Heart right ventricle (tissue), 16 donors: ENCODE data around the gene TRERF1. TPM values are rescaled to one million over a fixed set of nuclear protein-coding genes. Genes with fewer than 3 reads are reported as not detected.

Source experiments
- ATAC-seq, 8 donors: fragments of 200-7000 bp; cut with Tn5 transposase; one replicate each; pipeline ENCODE4 v1.9.1; 2020; ENCODE audit warnings: mild to moderate bottlenecking in 8 of 8, moderate library complexity in 8 of 8, moderate number of reproducible peaks in 1 of 8
- DNase-seq, 2 donors: peaks; one replicate each; pipeline ENCODE4 v3.0.0-alpha.2; 2020
- H3K27ac ChIP-seq, 10 donors: fragments of 200-600 bp; sonication (generic) in 2 of 10; one replicate each; pipeline versions ENCODE4 v1.5.0 to v1.8.0; 2020 to 2022; ENCODE audit warnings: mild to moderate bottlenecking in 3 of 10
- H3K27me3 ChIP-seq, 7 donors: fragments of 200-600 bp; one replicate each; pipeline ENCODE4 v1.8.0; 2021 to 2022; ENCODE audit warnings: mild to moderate bottlenecking in 2 of 7
- H3K36me3 ChIP-seq, 9 donors: fragments of 200-600 bp; sonication (generic) in 1 of 9; one replicate each; pipeline versions ENCODE4 v1.5.0 to v1.8.0; 2020 to 2022; ENCODE audit warnings: mild to moderate bottlenecking in 2 of 9
- H3K4me1 ChIP-seq, 9 donors: fragments of 200-600 bp; sonication (generic) in 1 of 9; one replicate each; pipeline versions ENCODE4 v1.5.0 to v1.8.0; 2020 to 2022; ENCODE audit warnings: mild to moderate bottlenecking in 4 of 9
- H3K4me3 ChIP-seq, 10 donors: fragments of 200-600 bp; sonication (generic) in 2 of 10; one replicate each; pipeline versions ENCODE4 v1.5.0 to v1.8.0; 2020 to 2022; ENCODE audit warnings: mild to moderate bottlenecking in 7 of 10, moderate library complexity in 2 of 10
- H3K9me3 ChIP-seq, 11 donors: fragments of 200-600 bp in 10 of 11; sonication (generic) in 2 of 11; one replicate each; pipeline versions ENCODE4 v1.5.0 to v1.8.0; 2013 to 2022; ENCODE audit warnings: mild to moderate bottlenecking in 2 of 11, control low read depth in 1 of 11, moderate library complexity in 1 of 11
- CTCF ChIP-seq, 9 donors: fragments of 200-600 bp; sonication (generic) in 2 of 9; IDR thresholded peaks; one replicate each; pipeline versions ENCODE4 v1.5.0 to v1.8.0; 2021 to 2022; ENCODE audit warnings: antibody characterized with exemption in 9 of 9, mild to moderate bottlenecking in 5 of 9, moderate library complexity in 1 of 9
- WGBS, 2 donors: extraction: QIAGEN DNeasy Blood & Tissue Kit; methylation state at CpG; one replicate each; pipeline ENCODE4 v1.1.7; 2013; ENCODE audit warnings: inconsistent platforms in 1 of 2; 5-methylcytosine and 5-hydroxymethylcytosine counted together
- intact Hi-C, 10 donors: fragments of 100-400 bp; cut with DNase I; formaldehyde crosslinking; loops; one replicate each; pipeline versions ENCODE4 v1.11.1 to v1.14.2; 2022
- polyA plus RNA-seq, 2 donors: library from polyadenylated mRNA; stranded (reverse); fragments of 200-250 nt; gene quantifications; one replicate each; pipeline ENCODE4 v1.2.3, GENCODE V29; 2013
- total RNA-seq, 10 donors: library from RNA; stranded (reverse); fragmentation: NEBNext Ultra II Directional in 3 of 10; extraction: Animal tissue kit (Norgen Biotek cat#: 25700) in 3 of 10; gene quantifications; one replicate each; pipeline versions ENCODE4 v1.2.1 to v1.2.4, GENCODE V29; 2021 to 2023
- donor health status: Arrhythmogenic right ventricular cardiomyopathy.
- donor health status: ischemic (EF 13 %, LVEDD 7.1; RV severe dilation, severe dysfunction).
- donor health status: healthy with polysubstance abuse.
- donor health status: DM: no; HTN: yes; CAD: no.
- donor health status: DM: no; HTN: no; CAD: no.
- donor health status: ischemic (EF 25% LVEDD 6.9; RV normal size, moderate dysfunction).
- donor health status: ischemic (EF 25% LVEDD 5.7; RV mildly dilated, moderate dysfunction).
- donor health status: healthy.
- donor health status: DM: yes; HTN: yes; CAD: no.
- donor health status: Ischemic cardiomyopathy.
- donor health status: ischemic (EF 35%, LVEDD 5.7; RV mildly dilated, moderate dysfunction).
- donor health status: nonischemic (EF 11% LVEDD 7.7; RV severe dilation, severe dysfunction).
- donor health status: DM: yes; HTN: yes; CAD: no.
- donor health status: PGD.
- donor health status: ischemic (EF 29% LVEDD 5.4; RV normal size, mild dysfunction).
- donor health status: nonischemic (EF 23%, LVEDD 6.1; RV moderate dilation, normal function).

Gene TRERF1
- total and polyA plus RNA-seq, 12 donors, result 0.75 to 2.8 (median 1.6) TPM

GRCh38 chr6:42268016-42268834, 183.5 kb downstream of the TRERF1 start:
- ATAC-seq (no peak), DNase-seq (no peak)
- WGBS, 2 donors, result 95 to 97% methylated on average over 14 of the region's 14 CpGs
- no peak overlapping the region for H3K4me3 ChIP-seq
- no peak overlapping the region for H3K27ac ChIP-seq
- H3K9me3 ChIP-seq, result no peaks in the 10 kb centered on the region
- H3K36me3 ChIP-seq, result peaks cover 0 to 20% (median 0%) of the 10 kb centered on the region in 9 donors
- intact Hi-C loops, result loop anchor here in 4 of 10 donors (10.0 kb wide), 3 partner anchors 187 to 277 kb away; partner anchors contain the start of gene TRERF1 (in 2 of the 4)
- TF ChIP-seq CTCF (IDR thresholded peaks at IDR 0.05), result no peak
- no peaks in the 10 kb centered on the region for H3K27me3 ChIP-seq
- peaks cover 0 to 19% (median 7%) of the 10 kb centered on the region in 9 donors for H3K4me1 ChIP-seq

- H3K27ac ChIP-seq, result no peak overlapping the region
- no peak for ATAC-seq
- no peak for TF ChIP-seq CTCF (IDR thresholded peaks at IDR 0.05)
- H3K4me1 ChIP-seq, result peaks cover 0 to 31% (median 7%) of the 10 kb centered on the region in 9 donors
- no peaks in the 10 kb centered on the region for H3K9me3 ChIP-seq
- H3K4me3 ChIP-seq, result no peak overlapping the region
- no peaks in the 10 kb centered on the region for H3K27me3 ChIP-seq
- intact Hi-C loops, result loop anchor here in 4 of 10 donors (10.0 kb wide), 3 partner anchors 188 to 278 kb away; partner anchors contain the start of gene TRERF1 (in 2 of the 4)
- WGBS, 2 donors, result 75 to 80% methylated on average over 1 of the region's 1 CpG
- peaks cover 0 to 20% (median 0%) of the 10 kb centered on the region in 9 donors for H3K36me3 ChIP-seq
- DNase-seq, result no peak
These were observed 185.2 kb downstream of the TRERF1 start for GRCh38 chr6:42266538-42266937.

- DNase-seq (no peak), ATAC-seq (no peak)
- Histone ChIP-seq H3K4me1 (peaks cover 6 to 46% (median 16%) of the 10 kb centered on the region in 9 donors), H3K36me3 (peaks cover 0 to 18% (median 0%) of the 10 kb centered on the region in 9 donors), H3K27ac (peak overlapping the region in 4 of 10 donors; percentile 4 to 48 (median 32)), H3K27me3 (no peaks in the 10 kb centered on the region), H3K4me3 (no peak overlapping the region), H3K9me3 (no peaks in the 10 kb centered on the region)
- intact Hi-C loops, result loop anchor here in 9 of 10 donors (5.0 to 10.0 kb wide), 6 partner anchors 187 to 282 kb away; partner anchors contain the start of gene TRERF1 (in 5 of the 9)
- no peak for TF ChIP-seq CTCF (IDR thresholded peaks at IDR 0.05)
- WGBS, 2 donors, result 83 to 84% methylated on average over 5 of the region's 5 CpGs
These were observed 186.8 kb downstream of the TRERF1 start for GRCh38 chr6:42264852-42265390.

- H3K27ac ChIP-seq, result peak overlapping the region in 4 of 10 donors; percentile 4 to 48 (median 32)
- no peak overlapping the region for H3K4me3 ChIP-seq
- peaks cover 0 to 15% (median 0%) of the 10 kb centered on the region in 9 donors for H3K36me3 ChIP-seq
- intact Hi-C loops, result loop anchor here in 9 of 10 donors (5.0 to 10.0 kb wide), 6 partner anchors 188 to 283 kb away; partner anchors contain the start of gene TRERF1 (in 5 of the 9)
- TF ChIP-seq CTCF (IDR thresholded peaks at IDR 0.05), result no peak
- peak in 1 of 8 donors; percentile 13 for ATAC-seq
- no peaks in the 10 kb centered on the region for H3K9me3 ChIP-seq
- H3K27me3 ChIP-seq, result no peaks in the 10 kb centered on the region
- WGBS, 2 donors, result 62 to 64% methylated on average over 10 of the region's 10 CpGs
- peaks cover 6 to 47% (median 16%) of the 10 kb centered on the region in 9 donors for H3K4me1 ChIP-seq
- DNase-seq, result no peak
These were observed 187.4 kb downstream of the TRERF1 start for GRCh38 chr6:42264162-42264851.
